Measurements from ENCODE around the gene CTBP1.

DNA sequence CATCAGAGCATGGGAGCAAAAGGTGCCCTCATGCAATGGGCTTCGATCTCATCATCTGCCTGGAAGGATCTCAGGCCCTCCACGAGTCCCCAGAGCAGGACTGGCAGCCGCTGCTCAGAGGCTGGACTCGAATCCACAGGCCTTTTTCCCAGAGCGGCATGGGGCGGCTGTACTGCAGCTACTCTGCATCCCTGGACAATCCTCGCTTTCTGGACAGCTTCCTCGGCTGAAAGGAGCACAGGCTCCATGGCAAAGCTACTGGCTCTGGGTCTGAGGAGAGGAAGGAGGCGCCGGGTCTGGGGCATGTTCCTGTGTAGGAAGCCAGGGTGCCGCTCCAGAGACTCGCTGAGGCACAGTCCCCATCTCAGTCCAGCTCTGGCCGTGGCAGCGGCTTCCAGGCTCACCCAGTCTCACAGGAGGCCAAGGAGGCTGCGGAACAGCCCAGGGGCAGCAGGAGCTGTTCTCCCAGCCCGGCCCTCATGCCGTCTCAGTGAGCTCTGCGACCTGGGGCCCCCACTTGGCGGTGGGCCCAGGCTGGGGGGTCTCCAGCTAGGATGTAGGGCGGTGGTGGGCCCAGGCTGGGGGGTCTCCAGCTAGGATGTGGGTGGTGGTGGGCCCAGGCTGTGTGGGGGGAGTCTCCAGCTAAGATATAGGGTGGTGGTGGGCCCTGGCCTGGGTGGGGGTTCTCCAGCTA, 73.8 kb downstream of the CTBP1 start:
- TF ChIP-seq, protein P1, sequence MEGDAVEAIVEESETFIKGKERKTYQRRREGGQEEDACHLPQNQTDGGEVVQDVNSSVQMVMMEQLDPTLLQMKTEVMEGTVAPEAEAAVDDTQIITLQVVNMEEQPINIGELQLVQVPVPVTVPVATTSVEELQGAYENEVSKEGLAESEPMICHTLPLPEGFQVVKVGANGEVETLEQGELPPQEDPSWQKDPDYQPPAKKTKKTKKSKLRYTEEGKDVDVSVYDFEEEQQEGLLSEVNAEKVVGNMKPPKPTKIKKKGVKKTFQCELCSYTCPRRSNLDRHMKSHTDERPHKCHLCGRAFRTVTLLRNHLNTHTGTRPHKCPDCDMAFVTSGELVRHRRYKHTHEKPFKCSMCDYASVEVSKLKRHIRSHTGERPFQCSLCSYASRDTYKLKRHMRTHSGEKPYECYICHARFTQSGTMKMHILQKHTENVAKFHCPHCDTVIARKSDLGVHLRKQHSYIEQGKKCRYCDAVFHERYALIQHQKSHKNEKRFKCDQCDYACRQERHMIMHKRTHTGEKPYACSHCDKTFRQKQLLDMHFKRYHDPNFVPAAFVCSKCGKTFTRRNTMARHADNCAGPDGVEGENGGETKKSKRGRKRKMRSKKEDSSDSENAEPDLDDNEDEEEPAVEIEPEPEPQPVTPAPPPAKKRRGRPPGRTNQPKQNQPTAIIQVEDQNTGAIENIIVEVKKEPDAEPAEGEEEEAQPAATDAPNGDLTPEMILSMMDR (IDR thresholded peaks at IDR 0.05; ENCODE audit: low read depth, low read length), result no peak
- TF ChIP-seq POLR2A (IDR thresholded peaks at IDR 0.05; ENCODE audit: extremely low read depth, insufficient read length), result no peak
- TF ChIP-seq, protein P2, sequence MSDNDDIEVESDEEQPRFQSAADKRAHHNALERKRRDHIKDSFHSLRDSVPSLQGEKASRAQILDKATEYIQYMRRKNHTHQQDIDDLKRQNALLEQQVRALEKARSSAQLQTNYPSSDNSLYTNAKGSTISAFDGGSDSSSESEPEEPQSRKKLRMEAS (IDR thresholded peaks at IDR 0.05; ENCODE audit: low read depth, low read length), result no peak

All from NB4 (cell line).